ENCODE data around the gene HSPA12A. TPM values are rescaled to one million over a fixed set of nuclear protein-coding genes. Genes with fewer than 3 reads are reported as not detected.

HSPA12A gene
- total RNA-seq, 2 donors from 2014 or later, result 5.7 to 19.4 TPM

- no peak for TF ChIP-seq POLR2A (IDR thresholded peaks at IDR 0.05)
- TF ChIP-seq CTCF (IDR thresholded peaks at IDR 0.05), result no peak
- no peak for TF ChIP-seq POLR2AphosphoS5 (IDR thresholded peaks at IDR 0.05)
- intact Hi-C loops (cut with DNase I), result no loop called here
- Histone ChIP-seq H3K36me3 (no peaks in the 10 kb centered on the region), H3K4me1 (replicated peaks) (no peaks in the 10 kb centered on the region), H3K27ac (no peak overlapping the region), H3K4me3 (peak overlapping the region in 1 of 2 donors; percentile 2), H3K27me3 (replicated peaks; ENCODE audit: insufficient read depth) (no peaks in the 10 kb centered on the region), H3K9me3 (no peaks in the 10 kb centered on the region)
- WGBS, result 16% methylated on average over 33 of the region's 41 CpGs
- peak; percentile 20 for DNase-seq (ENCODE audit: low spot score)
Observed at GRCh38 chr10:116669832-116670644, 72.3 kb downstream of the HSPA12A start.

GRCh38 chr10:116669080-116669479 lies 73.3 kb downstream of the HSPA12A start:
- no peaks in the 10 kb centered on the region for H3K36me3 ChIP-seq
- H3K27ac ChIP-seq, result no peak overlapping the region
- 86% methylated on average over 5 of the region's 5 CpGs for WGBS
- H3K27me3 ChIP-seq (replicated peaks; ENCODE audit: insufficient read depth), result no peaks in the 10 kb centered on the region
- H3K4me1 ChIP-seq (replicated peaks), result no peaks in the 10 kb centered on the region
- no peaks in the 10 kb centered on the region for H3K9me3 ChIP-seq
- TF ChIP-seq POLR2A (IDR thresholded peaks at IDR 0.05) (no peak), CTCF (IDR thresholded peaks at IDR 0.05) (no peak), POLR2AphosphoS5 (IDR thresholded peaks at IDR 0.05) (no peak)
- DNase-seq (ENCODE audit: low spot score), result no peak
- H3K4me3 ChIP-seq, result no peak overlapping the region
- intact Hi-C loops (cut with DNase I), result no loop called here

- H3K36me3 ChIP-seq, result no peaks in the 10 kb centered on the region
- H3K9me3 ChIP-seq, result no peaks in the 10 kb centered on the region
- intact Hi-C loops (cut with DNase I), result no loop called here
- no peak overlapping the region for H3K27ac ChIP-seq
- no peaks in the 10 kb centered on the region for H3K4me1 ChIP-seq (replicated peaks)
- H3K27me3 ChIP-seq (replicated peaks; ENCODE audit: insufficient read depth), result no peaks in the 10 kb centered on the region
- 87% methylated on average over 2 of the region's 2 CpGs for WGBS
- no peak overlapping the region for H3K4me3 ChIP-seq
- DNase-seq (ENCODE audit: low spot score), result no peak
- TF ChIP-seq CTCF (IDR thresholded peaks at IDR 0.05) (no peak), POLR2A (IDR thresholded peaks at IDR 0.05) (no peak), POLR2AphosphoS5 (IDR thresholded peaks at IDR 0.05) (no peak)
Observed at GRCh38 chr10:116668446-116668845, 73.9 kb downstream of the HSPA12A start.

GRCh38 chr10:116668018-116668417 lies 74.3 kb downstream of the HSPA12A start:
- H3K36me3 ChIP-seq, result no peaks in the 10 kb centered on the region
- H3K4me1 ChIP-seq (replicated peaks), result no peaks in the 10 kb centered on the region
- H3K27me3 ChIP-seq (replicated peaks; ENCODE audit: insufficient read depth), result no peaks in the 10 kb centered on the region
- TF ChIP-seq POLR2A (IDR thresholded peaks at IDR 0.05) (no peak), CTCF (IDR thresholded peaks at IDR 0.05) (no peak), POLR2AphosphoS5 (IDR thresholded peaks at IDR 0.05) (no peak)
- intact Hi-C loops (cut with DNase I), result no loop called here
- H3K9me3 ChIP-seq, result no peaks in the 10 kb centered on the region
- WGBS, result 93% methylated on average over 9 of the region's 9 CpGs
- DNase-seq (ENCODE audit: low spot score), result no peak
- H3K4me3 ChIP-seq, result no peak overlapping the region
- no peak overlapping the region for H3K27ac ChIP-seq

- Histone ChIP-seq H3K4me1 (replicated peaks) (no peaks in the 10 kb centered on the region), H3K4me3 (no peak overlapping the region), H3K36me3 (no peaks in the 10 kb centered on the region), H3K9me3 (no peaks in the 10 kb centered on the region), H3K27me3 (replicated peaks; ENCODE audit: insufficient read depth) (no peaks in the 10 kb centered on the region), H3K27ac (no peak overlapping the region)
- no peak for TF ChIP-seq POLR2A (IDR thresholded peaks at IDR 0.05)
- TF ChIP-seq POLR2AphosphoS5 (IDR thresholded peaks at IDR 0.05), result no peak
- TF ChIP-seq CTCF (IDR thresholded peaks at IDR 0.05), result no peak
- intact Hi-C loops (cut with DNase I), result no loop called here
- WGBS, result 95% methylated on average over 3 of the region's 3 CpGs
- no peak for DNase-seq (ENCODE audit: low spot score)
Observed at GRCh38 chr10:116667484-116667883, 74.9 kb downstream of the HSPA12A start.

Data from prostate gland (tissue), 2 donors.